Measurements from ENCODE around the gene DLG2.

DNA sequence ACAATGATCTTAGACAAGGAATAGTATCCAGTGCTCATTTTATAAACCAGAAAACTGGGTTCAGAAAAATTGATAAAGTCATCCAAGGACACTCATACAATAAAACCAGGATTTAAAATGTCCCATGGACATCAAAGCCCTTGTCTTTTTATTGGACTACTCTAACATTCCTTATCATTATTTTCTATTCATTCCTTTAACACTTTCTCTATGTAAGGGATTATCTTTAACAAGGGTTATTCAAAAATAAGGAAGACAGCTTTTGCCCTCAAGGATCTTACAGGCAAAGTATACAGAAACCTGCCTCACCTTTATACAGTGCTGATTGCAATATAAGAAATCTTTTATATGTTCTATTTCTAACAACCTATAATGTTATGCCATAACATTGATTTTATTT is 790.8 kb downstream of the DLG2 start:
- TF ChIP-seq, protein P1, sequence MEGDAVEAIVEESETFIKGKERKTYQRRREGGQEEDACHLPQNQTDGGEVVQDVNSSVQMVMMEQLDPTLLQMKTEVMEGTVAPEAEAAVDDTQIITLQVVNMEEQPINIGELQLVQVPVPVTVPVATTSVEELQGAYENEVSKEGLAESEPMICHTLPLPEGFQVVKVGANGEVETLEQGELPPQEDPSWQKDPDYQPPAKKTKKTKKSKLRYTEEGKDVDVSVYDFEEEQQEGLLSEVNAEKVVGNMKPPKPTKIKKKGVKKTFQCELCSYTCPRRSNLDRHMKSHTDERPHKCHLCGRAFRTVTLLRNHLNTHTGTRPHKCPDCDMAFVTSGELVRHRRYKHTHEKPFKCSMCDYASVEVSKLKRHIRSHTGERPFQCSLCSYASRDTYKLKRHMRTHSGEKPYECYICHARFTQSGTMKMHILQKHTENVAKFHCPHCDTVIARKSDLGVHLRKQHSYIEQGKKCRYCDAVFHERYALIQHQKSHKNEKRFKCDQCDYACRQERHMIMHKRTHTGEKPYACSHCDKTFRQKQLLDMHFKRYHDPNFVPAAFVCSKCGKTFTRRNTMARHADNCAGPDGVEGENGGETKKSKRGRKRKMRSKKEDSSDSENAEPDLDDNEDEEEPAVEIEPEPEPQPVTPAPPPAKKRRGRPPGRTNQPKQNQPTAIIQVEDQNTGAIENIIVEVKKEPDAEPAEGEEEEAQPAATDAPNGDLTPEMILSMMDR (IDR thresholded peaks at IDR 0.05; ENCODE audit: control extremely low read depth in 1 of 3, insufficient read depth in 1 of 3, low read depth in 1 of 3, low read length in 3 of 3): no peak
- TF ChIP-seq, protein P2, sequence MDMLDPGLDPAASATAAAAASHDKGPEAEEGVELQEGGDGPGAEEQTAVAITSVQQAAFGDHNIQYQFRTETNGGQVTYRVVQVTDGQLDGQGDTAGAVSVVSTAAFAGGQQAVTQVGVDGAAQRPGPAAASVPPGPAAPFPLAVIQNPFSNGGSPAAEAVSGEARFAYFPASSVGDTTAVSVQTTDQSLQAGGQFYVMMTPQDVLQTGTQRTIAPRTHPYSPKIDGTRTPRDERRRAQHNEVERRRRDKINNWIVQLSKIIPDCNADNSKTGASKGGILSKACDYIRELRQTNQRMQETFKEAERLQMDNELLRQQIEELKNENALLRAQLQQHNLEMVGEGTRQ (IDR thresholded peaks at IDR 0.05; ENCODE audit: low read length): no peak
